Left lung (tissue), 10 donors: Measurements from ENCODE around the gene PEX6. TPM values are rescaled to one million over a fixed set of nuclear protein-coding genes. Genes with fewer than 3 reads are reported as not detected.

ENCODE experiments used
- ATAC-seq: fragments of 200-7000 bp; cut with Tn5 transposase; one replicate; pipeline ENCODE4 v1.9.1; 2020; ENCODE audit warnings: moderate library complexity
- DNase-seq, 4 donors: peaks; one replicate each; pipeline ENCODE4 v3.0.0-alpha.2; 2013 to 2020
- H3K27ac ChIP-seq, 2 donors: fragments of 200-600 bp; sonication (generic) in 1 of 2; one replicate each; pipeline versions ENCODE4 v1.5.0 to v1.8.0; 2020 to 2021
- H3K27me3 ChIP-seq, 2 donors: fragments of 200-600 bp; sonication (generic) in 1 of 2; one replicate each; pipeline versions ENCODE4 v1.5.0 to v1.8.0; 2020 to 2021
- H3K36me3 ChIP-seq, 2 donors: fragments of 200-600 bp; sonication (generic) in 1 of 2; one replicate each; pipeline versions ENCODE4 v1.5.0 to v1.8.0; 2020 to 2021
- H3K4me1 ChIP-seq, 2 donors: fragments of 200-600 bp; one replicate each; pipeline ENCODE4 v1.8.0; 2021
- H3K4me3 ChIP-seq, 2 donors: fragments of 200-600 bp; sonication (generic) in 1 of 2; one replicate each; pipeline versions ENCODE4 v1.5.0 to v1.8.0; 2020 to 2021; ENCODE audit warnings: mild to moderate bottlenecking in 1 of 2
- H3K9me3 ChIP-seq, 2 donors: fragments of 200-600 bp; sonication (generic) in 1 of 2; one replicate each; pipeline versions ENCODE4 v1.5.0 to v1.8.0; 2020 to 2021
- intact Hi-C, 2 donors: fragments of 100-400 bp; cut with DNase I; formaldehyde crosslinking; loops; one replicate each; pipeline versions ENCODE4 v1.11.2 to v1.14.2; 2022
- polyA plus RNA-seq, 6 donors: library from polyadenylated mRNA; unstranded; fragments of 120-200 nt; gene quantifications; one replicate each; pipeline ENCODE4 v1.2.1, GENCODE V29; 2013; ENCODE audit not compliant: insufficient read length in 6 of 6
- total RNA-seq, 2 donors: library from RNA; stranded (reverse); fragmentation: NEBNext Ultra II Directional; extraction: Animal tissue kit (Norgen Biotek cat#: 25700); gene quantifications; one replicate each; pipeline ENCODE4 v1.2.1, GENCODE V29; 2021
- TF ChIP-seq, protein P1 (sequence below), 2 donors: fragments of 200-600 bp; sonication (generic) in 1 of 2; IDR thresholded peaks; one replicate each; pipeline versions ENCODE4 v1.5.0 to v1.8.0; 2021; ENCODE audit warnings: antibody characterized with exemption in 2 of 2
- donor health status: DM: no; HTN: yes; CAD: no.
- donor health status: DM: no; HTN: no; CAD: no.

The PEX6 gene
- total and polyA plus RNA-seq, 8 donors = 15.2 to 27.1 (median 21.5) TPM

- H3K27ac ChIP-seq = no peak overlapping the region
- peaks cover 0 to 74% of the 10 kb centered on the region in 2 donors for H3K36me3 ChIP-seq
- H3K4me3 ChIP-seq = no peak overlapping the region
- intact Hi-C loops = no loop called here
- TF ChIP-seq, protein P1, sequence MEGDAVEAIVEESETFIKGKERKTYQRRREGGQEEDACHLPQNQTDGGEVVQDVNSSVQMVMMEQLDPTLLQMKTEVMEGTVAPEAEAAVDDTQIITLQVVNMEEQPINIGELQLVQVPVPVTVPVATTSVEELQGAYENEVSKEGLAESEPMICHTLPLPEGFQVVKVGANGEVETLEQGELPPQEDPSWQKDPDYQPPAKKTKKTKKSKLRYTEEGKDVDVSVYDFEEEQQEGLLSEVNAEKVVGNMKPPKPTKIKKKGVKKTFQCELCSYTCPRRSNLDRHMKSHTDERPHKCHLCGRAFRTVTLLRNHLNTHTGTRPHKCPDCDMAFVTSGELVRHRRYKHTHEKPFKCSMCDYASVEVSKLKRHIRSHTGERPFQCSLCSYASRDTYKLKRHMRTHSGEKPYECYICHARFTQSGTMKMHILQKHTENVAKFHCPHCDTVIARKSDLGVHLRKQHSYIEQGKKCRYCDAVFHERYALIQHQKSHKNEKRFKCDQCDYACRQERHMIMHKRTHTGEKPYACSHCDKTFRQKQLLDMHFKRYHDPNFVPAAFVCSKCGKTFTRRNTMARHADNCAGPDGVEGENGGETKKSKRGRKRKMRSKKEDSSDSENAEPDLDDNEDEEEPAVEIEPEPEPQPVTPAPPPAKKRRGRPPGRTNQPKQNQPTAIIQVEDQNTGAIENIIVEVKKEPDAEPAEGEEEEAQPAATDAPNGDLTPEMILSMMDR (IDR thresholded peaks at IDR 0.05) = no peak
- DNase-seq = no peak
- H3K9me3 ChIP-seq = no peaks in the 10 kb centered on the region
- no peak for ATAC-seq
- H3K27me3 ChIP-seq = no peaks in the 10 kb centered on the region
- peaks cover 0 to 7% of the 10 kb centered on the region in 2 donors for H3K4me1 ChIP-seq
These were observed 12.4 kb downstream of the PEX6 start for GRCh38 chr6:42966571-42966970.

DNA sequence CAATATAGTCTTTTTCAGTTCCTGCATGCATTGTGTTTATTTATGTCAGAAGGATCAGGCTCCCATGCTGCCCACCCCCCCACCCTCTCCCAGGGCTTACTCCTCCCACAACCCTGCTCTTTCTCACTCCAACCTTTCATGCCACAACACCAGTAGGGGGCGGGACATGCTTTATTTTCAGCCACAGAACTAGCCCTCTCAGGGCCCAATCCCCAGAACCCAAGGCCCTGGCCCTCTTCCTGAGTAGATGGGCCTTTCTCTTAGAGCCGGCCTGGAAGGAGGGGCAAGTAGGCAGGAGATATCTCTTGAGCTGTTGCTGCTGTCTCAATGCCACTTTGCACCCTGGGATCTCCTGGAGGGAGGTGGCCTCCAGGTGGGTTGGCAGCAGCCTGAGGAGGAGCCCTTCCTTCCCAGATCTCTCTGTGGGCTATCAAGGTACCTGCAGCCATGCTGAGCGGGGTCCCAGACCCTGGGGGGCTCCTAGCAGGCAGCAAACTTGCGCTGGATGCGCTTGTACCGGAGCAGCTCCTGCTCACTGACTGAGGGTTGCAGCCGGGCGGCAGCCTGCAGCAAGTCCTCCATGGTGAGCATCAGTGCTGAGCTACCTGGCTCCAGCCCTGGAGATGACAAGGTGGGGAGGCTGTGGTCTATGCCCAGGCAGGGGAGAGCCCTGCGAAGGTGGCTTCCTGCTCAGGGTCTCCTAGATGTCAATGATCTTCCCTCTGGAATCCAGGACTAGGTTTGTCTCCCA, 15.0 kb downstream of the PEX6 start:
- H3K27me3 ChIP-seq = peaks cover 0 to 16% of the 10 kb centered on the region in 2 donors
- intact Hi-C loops = no loop called here
- TF ChIP-seq, protein P1 (IDR thresholded peaks at IDR 0.05) = no peak
- H3K4me1 ChIP-seq = peaks cover 12 to 20% of the 10 kb centered on the region in 2 donors
- H3K27ac ChIP-seq = no peak overlapping the region
- H3K4me3 ChIP-seq = no peak overlapping the region
- no peaks in the 10 kb centered on the region for H3K9me3 ChIP-seq
- H3K36me3 ChIP-seq = peaks cover 0 to 67% of the 10 kb centered on the region in 2 donors
- ATAC-seq (no peak), DNase-seq (no peak)

- TF ChIP-seq, protein P1 (IDR thresholded peaks at IDR 0.05) = no peak
- no peak for ATAC-seq
- Histone ChIP-seq H3K27me3 (peaks cover 0 to 16% of the 10 kb centered on the region in 2 donors), H3K4me1 (peaks cover 12 to 20% of the 10 kb centered on the region in 2 donors), H3K27ac (no peak overlapping the region), H3K9me3 (no peaks in the 10 kb centered on the region), H3K4me3 (no peak overlapping the region), H3K36me3 (peaks cover 0 to 61% of the 10 kb centered on the region in 2 donors)
- no peak for DNase-seq
- intact Hi-C loops = no loop called here
These were observed 15.7 kb downstream of the PEX6 start for GRCh38 chr6:42963179-42963854.

DNA sequence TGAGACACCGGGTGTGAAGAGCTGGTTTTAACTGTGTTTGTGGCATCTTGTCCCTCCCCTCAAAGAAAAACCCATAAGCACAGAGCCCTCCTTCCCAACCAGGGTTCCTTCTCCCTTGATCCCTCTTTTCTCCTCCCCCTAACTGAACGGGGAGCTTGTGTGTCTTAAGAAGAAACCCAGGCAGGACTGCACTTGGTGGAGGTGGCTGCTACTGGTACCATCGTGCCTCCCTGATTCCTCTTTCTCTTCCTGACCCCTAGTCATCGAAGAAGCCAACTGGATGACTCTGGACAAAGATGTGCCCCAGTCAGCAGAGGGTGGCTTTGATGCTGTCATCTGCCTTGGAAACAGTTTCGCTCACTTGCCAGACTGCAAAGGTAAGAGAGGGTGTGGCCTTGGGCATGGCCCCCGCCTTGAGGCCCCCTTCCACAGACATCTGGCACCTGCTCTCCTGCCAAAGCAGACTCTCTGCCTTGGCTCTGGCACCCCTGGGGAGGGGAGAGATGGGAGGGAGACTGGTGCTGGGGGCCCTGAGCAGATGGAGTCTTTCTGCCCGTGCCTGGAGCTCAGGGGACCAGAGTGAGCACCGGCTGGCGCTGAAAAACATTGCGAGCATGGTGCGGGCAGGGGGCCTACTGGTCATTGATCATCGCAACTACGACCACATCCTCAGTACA, 16.3 kb downstream of the PEX6 start:
- TF ChIP-seq, protein P1 (IDR thresholded peaks at IDR 0.05) = no peak
- H3K4me3 ChIP-seq = no peak overlapping the region
- no peaks in the 10 kb centered on the region for H3K9me3 ChIP-seq
- peaks cover 0 to 16% of the 10 kb centered on the region in 2 donors for H3K27me3 ChIP-seq
- no peak for DNase-seq
- peaks cover 0 to 54% of the 10 kb centered on the region in 2 donors for H3K36me3 ChIP-seq
- ATAC-seq = no peak
- H3K27ac ChIP-seq = no peak overlapping the region
- intact Hi-C loops = no loop called here
- peaks cover 12 to 20% of the 10 kb centered on the region in 2 donors for H3K4me1 ChIP-seq

DNA sequence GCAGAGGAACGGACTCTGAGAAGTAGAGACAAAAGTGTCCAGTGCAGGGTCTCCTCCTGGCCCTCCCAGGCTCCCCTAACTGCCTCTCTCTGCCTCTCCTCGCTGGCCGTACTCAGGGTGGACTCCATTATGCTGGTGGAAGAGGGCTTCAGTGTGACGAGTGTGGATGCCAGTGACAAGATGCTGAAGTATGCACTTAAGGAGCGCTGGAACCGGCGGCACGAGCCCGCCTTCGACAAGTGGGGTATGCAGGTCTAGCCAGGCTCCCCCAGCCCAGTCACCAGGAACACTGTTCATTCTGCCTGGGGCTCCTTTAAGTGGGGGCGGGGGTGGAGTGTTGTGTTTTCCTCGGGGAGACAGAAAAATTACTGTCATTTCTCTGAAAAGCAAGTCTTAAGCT, 16.9 kb downstream of the PEX6 start:
- no peaks in the 10 kb centered on the region for H3K9me3 ChIP-seq
- H3K27ac ChIP-seq = no peak overlapping the region
- H3K4me1 ChIP-seq = peaks cover 12 to 20% of the 10 kb centered on the region in 2 donors
- H3K4me3 ChIP-seq = no peak overlapping the region
- ATAC-seq (no peak), DNase-seq (no peak)
- TF ChIP-seq, protein P1 (IDR thresholded peaks at IDR 0.05) = no peak
- H3K27me3 ChIP-seq = peaks cover 0 to 16% of the 10 kb centered on the region in 2 donors
- intact Hi-C loops = no loop called here
- H3K36me3 ChIP-seq = peaks cover 0 to 48% of the 10 kb centered on the region in 2 donors
